ENCODE results near the gene POGLUT2.
"Not testable (repeated sequence)": the region's sequence is repeated elsewhere in the genome, so short reads cannot be mapped to it uniquely, and the experiment has no call there.

POGLUT2 gene

GRCh38 chr13:102805680-102806079, 6.9 kb upstream of the POGLUT2 start:
- no peak for DNase-seq (ENCODE audit: low spot score)

- DNase-seq (ENCODE audit: low spot score) = peak; percentile 74
Measured at GRCh38 chr13:102800145-102801041, 1.6 kb upstream of the POGLUT2 start.

GRCh38 chr13:102799426-102800144, 809 bp upstream of the POGLUT2 start:
- peak; percentile 12 for DNase-seq (ENCODE audit: low spot score)

GRCh38 chr13:102793611-102794355, 5.0 kb downstream of the POGLUT2 start:
- no peak for DNase-seq (ENCODE audit: low spot score)

- DNase-seq (ENCODE audit: low spot score) = no peak
Measured at GRCh38 chr13:102792396-102792795, 6.4 kb downstream of the POGLUT2 start.

GRCh38 chr13:102788683-102789082, 10.1 kb downstream of the POGLUT2 start:
- DNase-seq (ENCODE audit: low spot score) = no peak

- DNase-seq (ENCODE audit: low spot score) = no peak
Measured at GRCh38 chr13:102784483-102784882, 14.3 kb downstream of the POGLUT2 start.

- no peak for DNase-seq (ENCODE audit: low spot score)
Measured at GRCh38 chr13:102781591-102781990, 17.2 kb downstream of the POGLUT2 start.

GRCh38 chr13:102780656-102781055, 18.1 kb downstream of the POGLUT2 start:
- not testable (repeated sequence) for DNase-seq (ENCODE audit: low spot score)

- DNase-seq (ENCODE audit: low spot score) = no peak
Measured at GRCh38 chr13:102779436-102780159, 19.2 kb downstream of the POGLUT2 start.

GRCh38 chr13:102777736-102778135, 21.0 kb downstream of the POGLUT2 start:
- DNase-seq (ENCODE audit: low spot score) = no peak

GRCh38 chr13:102776271-102776670, 22.5 kb downstream of the POGLUT2 start:
- DNase-seq (ENCODE audit: low spot score) = no peak

- no peak for DNase-seq (ENCODE audit: low spot score)
Measured at GRCh38 chr13:102774591-102775520, 23.9 kb downstream of the POGLUT2 start.

GRCh38 chr13:102774214-102774568, 24.6 kb downstream of the POGLUT2 start:
- DNase-seq (ENCODE audit: low spot score) = no peak

GRCh38 chr13:102773441-102774213, 25.1 kb downstream of the POGLUT2 start, which contains the start of gene TEX30:
TSS of gene TEX30 (minus strand) at chr13:102773786. CDS start at chr13:102770026, 3,760 bp downstream.
- DNase-seq (ENCODE audit: low spot score) = peak; percentile 88

GRCh38 chr13:102772042-102772425, 26.7 kb downstream of the POGLUT2 start:
- no peak for DNase-seq (ENCODE audit: low spot score)

- no peak for DNase-seq (ENCODE audit: low spot score)
Measured at GRCh38 chr13:102771298-102772041, 27.3 kb downstream of the POGLUT2 start.

GRCh38 chr13:102770435-102770834, 28.3 kb downstream of the POGLUT2 start:
- DNase-seq (ENCODE audit: low spot score) = no peak

GRCh38 chr13:102769679-102770078, 29.1 kb downstream of the POGLUT2 start:
- DNase-seq (ENCODE audit: low spot score) = no peak
